ENCODE data around the gene SLC25A27. TPM values are rescaled to one million over a fixed set of nuclear protein-coding genes. Genes with fewer than 3 reads are reported as not detected.
A peak's percentile ranks its signal among the peaks of the same experiment; 100 is the strongest.

Gene SLC25A27
- total and polyA plus RNA-seq, 9 of the 15 experiments (the other 6 are each of a cell fraction or from before 2014, with no cell fraction given): not detected

- in situ Hi-C loops (cut with MboI): no loop called here
- no peaks in the 10 kb centered on the region for H3K36me3 ChIP-seq (ENCODE audit: control insufficient read depth, insufficient read depth, low read length)
- TF ChIP-seq, protein P1, sequence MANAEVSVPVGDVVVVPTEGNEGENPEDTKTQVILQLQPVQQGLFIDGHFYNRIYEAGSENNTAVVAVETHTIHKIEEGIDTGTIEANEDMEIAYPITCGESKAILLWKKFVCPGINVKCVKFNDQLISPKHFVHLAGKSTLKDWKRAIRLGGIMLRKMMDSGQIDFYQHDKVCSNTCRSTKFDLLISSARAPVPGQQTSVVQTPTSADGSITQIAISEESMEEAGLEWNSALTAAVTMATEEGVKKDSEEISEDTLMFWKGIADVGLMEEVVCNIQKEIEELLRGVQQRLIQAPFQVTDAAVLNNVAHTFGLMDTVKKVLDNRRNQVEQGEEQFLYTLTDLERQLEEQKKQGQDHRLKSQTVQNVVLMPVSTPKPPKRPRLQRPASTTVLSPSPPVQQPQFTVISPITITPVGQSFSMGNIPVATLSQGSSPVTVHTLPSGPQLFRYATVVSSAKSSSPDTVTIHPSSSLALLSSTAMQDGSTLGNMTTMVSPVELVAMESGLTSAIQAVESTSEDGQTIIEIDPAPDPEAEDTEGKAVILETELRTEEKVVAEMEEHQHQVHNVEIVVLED (CRISPR knock-in tag; IDR thresholded peaks at IDR 0.05): no peak
- TF ChIP-seq THAP7 (CRISPR knock-in tag; IDR thresholded peaks at IDR 0.05) (no peak), CHD4 (IDR thresholded peaks at IDR 0.05; ENCODE audit: insufficient read depth, insufficient replicate concordance, low read depth, low read length, poor library complexity, severe bottlenecking) (no peak), ARHGAP35 (IDR thresholded peaks at IDR 0.05; ENCODE audit: partially characterized antibody) (no peak), ZNF561 (CRISPR knock-in tag; conservative IDR thresholded peaks at IDR 0.05) (no peak), ARID2 (IDR thresholded peaks at IDR 0.05) (no peak), ZBTB8A (IDR thresholded peaks at IDR 0.05; ENCODE audit: partially characterized antibody) (no peak), MEIS2 (IDR thresholded peaks at IDR 0.05; ENCODE audit: partially characterized antibody) (peak; percentile 8), ZNF121 (CRISPR knock-in tag; conservative IDR thresholded peaks at IDR 0.05) (no peak), SRF (CRISPR knock-in tag; IDR thresholded peaks at IDR 0.05) (no peak), RAD21 (CRISPR knock-in tag; conservative IDR thresholded peaks at IDR 0.05 in 1 of 2, IDR thresholded peaks at IDR 0.05 in 1 of 2) (no peak), ZNF3 (CRISPR knock-in tag; IDR thresholded peaks at IDR 0.05) (no peak), PTRF (tag; IDR thresholded peaks at IDR 0.05) (no peak), BHLHE40 (IDR thresholded peaks at IDR 0.05; ENCODE audit: low read length) (no peak), FOXA1 (IDR thresholded peaks at IDR 0.05; ENCODE audit: borderline replicate concordance) (no peak)
- TF ChIP-seq, protein P2, sequence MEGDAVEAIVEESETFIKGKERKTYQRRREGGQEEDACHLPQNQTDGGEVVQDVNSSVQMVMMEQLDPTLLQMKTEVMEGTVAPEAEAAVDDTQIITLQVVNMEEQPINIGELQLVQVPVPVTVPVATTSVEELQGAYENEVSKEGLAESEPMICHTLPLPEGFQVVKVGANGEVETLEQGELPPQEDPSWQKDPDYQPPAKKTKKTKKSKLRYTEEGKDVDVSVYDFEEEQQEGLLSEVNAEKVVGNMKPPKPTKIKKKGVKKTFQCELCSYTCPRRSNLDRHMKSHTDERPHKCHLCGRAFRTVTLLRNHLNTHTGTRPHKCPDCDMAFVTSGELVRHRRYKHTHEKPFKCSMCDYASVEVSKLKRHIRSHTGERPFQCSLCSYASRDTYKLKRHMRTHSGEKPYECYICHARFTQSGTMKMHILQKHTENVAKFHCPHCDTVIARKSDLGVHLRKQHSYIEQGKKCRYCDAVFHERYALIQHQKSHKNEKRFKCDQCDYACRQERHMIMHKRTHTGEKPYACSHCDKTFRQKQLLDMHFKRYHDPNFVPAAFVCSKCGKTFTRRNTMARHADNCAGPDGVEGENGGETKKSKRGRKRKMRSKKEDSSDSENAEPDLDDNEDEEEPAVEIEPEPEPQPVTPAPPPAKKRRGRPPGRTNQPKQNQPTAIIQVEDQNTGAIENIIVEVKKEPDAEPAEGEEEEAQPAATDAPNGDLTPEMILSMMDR (IDR thresholded peaks at IDR 0.05 in 2 of 3, conservative IDR thresholded peaks at IDR 0.05 in 1 of 3; ENCODE audit: insufficient read depth in 2 of 3, low read depth in 1 of 3, low read length in 3 of 3): peak in 2 of 3 experiments; percentile 34 to 35; a peak in 4 of 6 replicates
- TF ChIP-seq, protein P3, sequence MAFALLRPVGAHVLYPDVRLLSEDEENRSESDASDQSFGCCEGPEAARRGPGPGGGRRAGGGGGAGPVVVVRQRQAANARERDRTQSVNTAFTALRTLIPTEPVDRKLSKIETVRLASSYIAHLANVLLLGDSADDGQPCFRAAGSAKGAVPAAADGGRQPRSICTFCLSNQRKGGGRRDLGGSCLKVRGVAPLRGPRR (CRISPR knock-in tag; IDR thresholded peaks at IDR 0.05): no peak
These were observed 24.5 kb downstream of the SLC25A27 start for GRCh38 chr6:46677314-46677654.

More at GRCh38 chr6:46677314-46677654, 24.5 kb downstream of the SLC25A27 start:
- DNase-seq (ENCODE audit: extremely low read depth in 1 of 4, low spot score in 3 of 4) (peak in 2 of 4 experiments; percentile 7 to 21), ATAC-seq (peak; percentile 74), FAIRE-seq (peak; percentile 35)
- Histone ChIP-seq H3K4me2 (ENCODE audit: insufficient read depth, low read length) (no peak overlapping the region), H3K9me3 (replicated peaks; ENCODE audit: control insufficient read depth, insufficient read depth, low read depth, low read length) (no peaks in the 10 kb centered on the region), H3K9ac (ENCODE audit: insufficient read depth in 1 of 2, low read depth in 2 of 2, low read length in 2 of 2) (no peak overlapping the region), H3K9me1 (ENCODE audit: control insufficient read depth, insufficient read depth, low read length) (no peaks in the 10 kb centered on the region), H3K27ac (ENCODE audit: extremely low read depth, low read depth, low read length) (no peak overlapping the region), H3K27me3 (ENCODE audit: control insufficient read depth in 2 of 2, insufficient read depth in 2 of 2, low read length in 2 of 2) (no peaks in the 10 kb centered on the region), H3K4me3 (no peak overlapping the region), H3K4me1 (replicated peaks in 1 of 2; ENCODE audit: control insufficient read depth in 2 of 2, insufficient read depth in 2 of 2, low read length in 2 of 2) (no peaks in the 10 kb centered on the region), H2AFZ (ENCODE audit: low read depth, low read length) (no peak overlapping the region), H3K79me2 (ENCODE audit: control insufficient read depth, insufficient read depth, low read length) (no peaks in the 10 kb centered on the region), H4K20me1 (replicated peaks; ENCODE audit: control insufficient read depth, insufficient read depth, low read length) (no peaks in the 10 kb centered on the region)
- 3% methylated on average over 4 of the region's 4 CpGs for WGBS (ENCODE audit: insufficient coverage, low coverage, missing lambda C conversion rate)
- CTCF ChIA-PET (ENCODE audit: low intra/inter-chr PET ratio): no interaction called here
- POLR2A ChIA-PET: no interaction called here
- intact Hi-C loops (cut with micrococcal nuclease): no loop called here
- BruUV-seq (replicated peaks): no TSS peak
